ENCODE measurements around the gene SHISA6. TPM values are rescaled to one million over a fixed set of nuclear protein-coding genes. Genes with fewer than 3 reads are reported as not detected.

Gene SHISA6
- total RNA-seq, 1 donor from 2014 or later = 3.3 TPM

GRCh38 chr17:11391134-11391533 lies 150.1 kb downstream of the SHISA6 start:
- Mint-ChIP-seq H3K27ac (no peak overlapping the region), H3K4me3 (no peak overlapping the region), H3K27me3 (ENCODE audit: insufficient read depth, low read depth) (no peaks in the 10 kb centered on the region), H3K9me3 (peaks cover 3% of the 10 kb centered on the region), H3K36me3 (no peaks in the 10 kb centered on the region), H3K4me1 (peaks cover 7% of the 10 kb centered on the region)
- H3K9me3 ChIP-seq (ENCODE audit: low read depth) = no peaks in the 10 kb centered on the region
- no peak overlapping the region for H3K27ac ChIP-seq
- H2AFZ ChIP-seq (replicated peaks) = no peak overlapping the region
- peaks cover 9% of the 10 kb centered on the region for H3K4me1 ChIP-seq
- TF ChIP-seq CTCF (IDR thresholded peaks at IDR 0.05) = peak; percentile 48
- no peak for TF ChIP-seq EZH2 (IDR thresholded peaks at IDR 0.05)
- TF ChIP-seq EZH2phosphoT487 (IDR thresholded peaks at IDR 0.05) = no peak
- no peaks in the 10 kb centered on the region for H3K79me2 ChIP-seq (ENCODE audit: low read depth)
- no peaks in the 10 kb centered on the region for H4K20me1 ChIP-seq (ENCODE audit: low read depth)
- H3K4me2 ChIP-seq = no peak overlapping the region
- H3K9ac ChIP-seq = no peak overlapping the region
- no peak overlapping the region for H3K4me3 ChIP-seq
- no peaks in the 10 kb centered on the region for H3K27me3 ChIP-seq
- no peaks in the 10 kb centered on the region for H3F3A ChIP-seq (ENCODE audit: low read depth)
- DNase-seq (ENCODE audit: low spot score) = peak; percentile 29
- no peaks in the 10 kb centered on the region for H3K36me3 ChIP-seq

GRCh38 chr17:11404431-11405276 lies 163.6 kb downstream of the SHISA6 start:
- Mint-ChIP-seq H3K4me3 (no peak overlapping the region), H3K36me3 (no peaks in the 10 kb centered on the region)
- no peak overlapping the region for H3K4me2 ChIP-seq

GRCh38 chr17:11406716-11407115 lies 165.7 kb downstream of the SHISA6 start:
- Mint-ChIP-seq H3K9me3 (peaks cover 8% of the 10 kb centered on the region), H3K4me1 (no peaks in the 10 kb centered on the region), H3K27ac (no peak overlapping the region), H3K4me3 (no peak overlapping the region), H3K36me3 (no peaks in the 10 kb centered on the region), H3K27me3 (ENCODE audit: insufficient read depth, low read depth) (peaks cover 3% of the 10 kb centered on the region)
- no peaks in the 10 kb centered on the region for H4K20me1 ChIP-seq (ENCODE audit: low read depth)
- DNase-seq (ENCODE audit: low spot score) = no peak
- no peaks in the 10 kb centered on the region for H3K79me2 ChIP-seq (ENCODE audit: low read depth)
- H3K9ac ChIP-seq = no peak overlapping the region
- no peak overlapping the region for H3K27ac ChIP-seq
- no peaks in the 10 kb centered on the region for H3K27me3 ChIP-seq
- TF ChIP-seq EZH2phosphoT487 (IDR thresholded peaks at IDR 0.05) = no peak
- no peak for TF ChIP-seq EZH2 (IDR thresholded peaks at IDR 0.05)
- no peak for TF ChIP-seq CTCF (IDR thresholded peaks at IDR 0.05)
- no peaks in the 10 kb centered on the region for H3K4me1 ChIP-seq
- no peak overlapping the region for H2AFZ ChIP-seq (replicated peaks)
- H3K9me3 ChIP-seq (ENCODE audit: low read depth) = no peaks in the 10 kb centered on the region
- H3K4me2 ChIP-seq = no peak overlapping the region
- no peak overlapping the region for H3K4me3 ChIP-seq
- no peaks in the 10 kb centered on the region for H3F3A ChIP-seq (ENCODE audit: low read depth)
- no peaks in the 10 kb centered on the region for H3K36me3 ChIP-seq

More at GRCh38 chr17:11404431-11405276, 163.6 kb downstream of the SHISA6 start:
- H3K9ac ChIP-seq = no peak overlapping the region
- no peaks in the 10 kb centered on the region for H4K20me1 ChIP-seq (ENCODE audit: low read depth)
- Mint-ChIP-seq H3K4me1 (no peaks in the 10 kb centered on the region), H3K27ac (no peak overlapping the region), H3K9me3 (peaks cover 9% of the 10 kb centered on the region), H3K27me3 (ENCODE audit: insufficient read depth, low read depth) (peaks cover 3% of the 10 kb centered on the region)
- no peaks in the 10 kb centered on the region for H3K4me1 ChIP-seq
- H3K4me3 ChIP-seq = no peak overlapping the region
- no peaks in the 10 kb centered on the region for H3K79me2 ChIP-seq (ENCODE audit: low read depth)
- H2AFZ ChIP-seq (replicated peaks) = no peak overlapping the region
- DNase-seq (ENCODE audit: low spot score) = no peak
- H3F3A ChIP-seq (ENCODE audit: low read depth) = no peaks in the 10 kb centered on the region
- H3K27ac ChIP-seq = no peak overlapping the region
- no peaks in the 10 kb centered on the region for H3K9me3 ChIP-seq (ENCODE audit: low read depth)
- TF ChIP-seq EZH2 (IDR thresholded peaks at IDR 0.05) = no peak
- no peak for TF ChIP-seq CTCF (IDR thresholded peaks at IDR 0.05)
- no peak for TF ChIP-seq EZH2phosphoT487 (IDR thresholded peaks at IDR 0.05)
- H3K36me3 ChIP-seq = no peaks in the 10 kb centered on the region
- no peaks in the 10 kb centered on the region for H3K27me3 ChIP-seq
